ENCODE measurements around the gene SP140L.

GRCh38 chr2:230382108-230382507 is 55.1 kb downstream of the SP140L start:
- no peak for TF ChIP-seq POLR2A (IDR thresholded peaks at IDR 0.05)
- no peak for TF ChIP-seq CTCF (IDR thresholded peaks at IDR 0.05)
